ENCODE results near the gene TM4SF5.

GRCh38 chr17:4764595-4764994 is 7.1 kb upstream of the TM4SF5 start:
- TF ChIP-seq CTCF (IDR thresholded peaks at IDR 0.05) (no peak), FOXK1 (CRISPR knock-in tag; IDR thresholded peaks at IDR 0.05) (no peak), MLX (CRISPR knock-in tag; IDR thresholded peaks at IDR 0.05) (no peak), OVOL2 (CRISPR knock-in tag; IDR thresholded peaks at IDR 0.05; ENCODE audit: borderline replicate concordance) (no peak), NR3C1 (CRISPR knock-in tag; conservative IDR thresholded peaks at IDR 0.05; ENCODE audit: low read depth) (no peak), CREB1 (CRISPR knock-in tag; IDR thresholded peaks at IDR 0.05) (no peak)

All from WTC11 (cell line).